Measurements from ENCODE around the gene RTP1.

DNA sequence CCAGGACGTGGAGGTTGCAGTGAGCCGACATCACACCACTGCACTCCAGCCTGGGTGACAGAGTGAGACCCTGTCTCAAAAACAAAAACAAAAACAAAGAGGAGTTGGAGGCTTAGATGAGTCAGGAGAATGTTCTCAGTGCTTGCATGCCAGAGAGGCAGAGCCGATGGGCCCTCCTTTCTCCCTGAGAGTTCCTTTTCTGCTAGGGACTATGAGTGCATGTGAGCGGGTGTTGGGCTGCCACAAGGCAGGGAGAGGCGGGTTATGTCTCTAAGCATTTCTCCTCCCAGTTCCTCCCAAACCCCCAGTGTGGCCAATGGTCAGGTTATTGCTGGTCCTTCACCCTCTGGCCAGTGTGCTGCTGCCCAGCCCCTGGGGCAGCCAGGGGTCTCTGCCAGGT lies 45.1 kb downstream of the RTP1 start:
- TF ChIP-seq, protein P1, sequence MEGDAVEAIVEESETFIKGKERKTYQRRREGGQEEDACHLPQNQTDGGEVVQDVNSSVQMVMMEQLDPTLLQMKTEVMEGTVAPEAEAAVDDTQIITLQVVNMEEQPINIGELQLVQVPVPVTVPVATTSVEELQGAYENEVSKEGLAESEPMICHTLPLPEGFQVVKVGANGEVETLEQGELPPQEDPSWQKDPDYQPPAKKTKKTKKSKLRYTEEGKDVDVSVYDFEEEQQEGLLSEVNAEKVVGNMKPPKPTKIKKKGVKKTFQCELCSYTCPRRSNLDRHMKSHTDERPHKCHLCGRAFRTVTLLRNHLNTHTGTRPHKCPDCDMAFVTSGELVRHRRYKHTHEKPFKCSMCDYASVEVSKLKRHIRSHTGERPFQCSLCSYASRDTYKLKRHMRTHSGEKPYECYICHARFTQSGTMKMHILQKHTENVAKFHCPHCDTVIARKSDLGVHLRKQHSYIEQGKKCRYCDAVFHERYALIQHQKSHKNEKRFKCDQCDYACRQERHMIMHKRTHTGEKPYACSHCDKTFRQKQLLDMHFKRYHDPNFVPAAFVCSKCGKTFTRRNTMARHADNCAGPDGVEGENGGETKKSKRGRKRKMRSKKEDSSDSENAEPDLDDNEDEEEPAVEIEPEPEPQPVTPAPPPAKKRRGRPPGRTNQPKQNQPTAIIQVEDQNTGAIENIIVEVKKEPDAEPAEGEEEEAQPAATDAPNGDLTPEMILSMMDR (conservative IDR thresholded peaks at IDR 0.05; ENCODE audit: low read length), result no peak
- no peak for TF ChIP-seq EZH2phosphoT487 (IDR thresholded peaks at IDR 0.05; ENCODE audit: borderline replicate concordance, low read depth, low read length)
